OCI-LY3 (cell line): Measurements from ENCODE around the gene TRIM34.

ENCODE experiments used
- H2AFZ ChIP-seq: fragments of 200-600, 300-600 bp; shearing (Covaris generic); 2 replicates; pipeline ENCODE4 v1.6.0; 2014; ENCODE audit warnings: antibody characterized with exemption, low read depth, low read length
- H3K27ac ChIP-seq: fragments of 200-600, 300-600 bp; sonication (generic); 2 replicates; pipeline ENCODE4 v1.5.1; 2014; ENCODE audit warnings: mild to moderate bottlenecking, low read length, moderate library complexity, mixed read lengths
- H3K27me3 ChIP-seq: fragments of 200-600, 300-600 bp; sonication (generic); 2 replicates; pipeline ENCODE4 v1.6.1; 2014; ENCODE audit warnings: low read depth, low read length, mixed read lengths
- H3K36me3 ChIP-seq: fragments of 200-600, 300-600 bp; sonication (generic); replicated peaks from 2 replicates; pipeline ENCODE3; 2014; ENCODE audit warnings: low read depth, low read length, mixed read lengths
- H3K4me1 ChIP-seq: fragments of 300-600, 200-600 bp; sonication (generic); 2 replicates; pipeline ENCODE4 v1.6.1; 2014; ENCODE audit warnings: low read length, mixed read lengths
- H3K4me2 ChIP-seq: fragments of 200-600, 300-600 bp; sonication (generic); 2 replicates; pipeline ENCODE4 v1.6.1; 2014; ENCODE audit warnings: low read length, mixed read lengths
- H3K4me3 ChIP-seq: fragments of 300-600, 200-600 bp; sonication (generic); 2 replicates; pipeline ENCODE4 v1.5.1; 2014; ENCODE audit warnings: antibody characterized with exemption, mild to moderate bottlenecking, low read length, moderate library complexity
- H3K79me2 ChIP-seq: fragments of 300-600, 200-600 bp; shearing (Covaris generic); 2 replicates; pipeline ENCODE4 v1.6.1; 2014; ENCODE audit warnings: mild to moderate bottlenecking, low read length, mixed read lengths
- H3K9ac ChIP-seq: fragments of 300-600, 200-600 bp; shearing (Covaris generic); 2 replicates; pipeline ENCODE4 v1.6.0; 2014; ENCODE audit warnings: mild to moderate bottlenecking, low read length, moderate library complexity
- H3K9me3 ChIP-seq: fragments of 200-600, 300-600 bp; shearing (Covaris generic); 2 replicates; pipeline ENCODE4 v1.6.1; 2014; ENCODE audit warnings: low read length, mixed read lengths; ENCODE audit not compliant: insufficient read depth
- H4K20me1 ChIP-seq: fragments of 200-600, 300-600 bp; sonication (generic); 2 replicates; pipeline ENCODE4 v1.6.1; 2016; ENCODE audit warnings: low read length, mixed read lengths; ENCODE audit not compliant: insufficient read depth
- CTCF ChIP-seq: fragments of 200-600, 300-600 bp; sonication (generic); IDR thresholded peaks from 2 replicates; pipeline ENCODE4 v1.5.1; 2014; ENCODE audit warnings: antibody characterized with exemption, low read length, low read depth
- EZH2phosphoT487 ChIP-seq: fragments of 200-600 bp; shearing (Covaris generic); IDR thresholded peaks from 2 replicates; pipeline ENCODE4 v1.6.1; 2018; ENCODE audit warnings: antibody characterized with exemption, mixed run types, low read depth

TRIM34 gene

GRCh38 chr11:5663511-5663910 is 38.7 kb downstream of the TRIM34 start:
- Histone ChIP-seq H4K20me1 (no peaks in the 10 kb centered on the region), H3K27ac (no peak overlapping the region), H3K79me2 (no peaks in the 10 kb centered on the region), H2AFZ (no peak overlapping the region), H3K9me3 (no peaks in the 10 kb centered on the region), H3K4me1 (no peaks in the 10 kb centered on the region), H3K36me3 (no peaks in the 10 kb centered on the region), H3K4me3 (no peak overlapping the region), H3K4me2 (no peak overlapping the region), H3K27me3 (no peaks in the 10 kb centered on the region), H3K9ac (no peak overlapping the region)
- no peak for TF ChIP-seq CTCF
- no peak for TF ChIP-seq EZH2phosphoT487

GRCh38 chr11:5665051-5665570 is 40.3 kb downstream of the TRIM34 start:
- Histone ChIP-seq H2AFZ (no peak overlapping the region), H3K27ac (no peak overlapping the region), H3K36me3 (peaks cover 4% of the 10 kb centered on the region), H3K9ac (no peak overlapping the region), H4K20me1 (no peaks in the 10 kb centered on the region), H3K79me2 (no peaks in the 10 kb centered on the region), H3K9me3 (no peaks in the 10 kb centered on the region), H3K27me3 (no peaks in the 10 kb centered on the region), H3K4me2 (no peak overlapping the region), H3K4me3 (no peak overlapping the region), H3K4me1 (no peaks in the 10 kb centered on the region)
- no peak for TF ChIP-seq CTCF
- no peak for TF ChIP-seq EZH2phosphoT487

- Histone ChIP-seq H3K4me3 (no peak overlapping the region), H3K27me3 (no peaks in the 10 kb centered on the region), H3K4me2 (no peak overlapping the region), H3K27ac (no peak overlapping the region), H2AFZ (no peak overlapping the region), H3K36me3 (peaks cover 4% of the 10 kb centered on the region), H3K79me2 (no peaks in the 10 kb centered on the region), H3K9me3 (no peaks in the 10 kb centered on the region), H4K20me1 (no peaks in the 10 kb centered on the region), H3K9ac (no peak overlapping the region), H3K4me1 (no peaks in the 10 kb centered on the region)
- TF ChIP-seq CTCF (no peak), EZH2phosphoT487 (no peak)
Measured at GRCh38 chr11:5665746-5666401, 41.1 kb downstream of the TRIM34 start.

- H4K20me1 ChIP-seq, result no peaks in the 10 kb centered on the region
- no peaks in the 10 kb centered on the region for H3K4me1 ChIP-seq
- no peak overlapping the region for H3K9ac ChIP-seq
- no peak overlapping the region for H3K4me2 ChIP-seq
- H3K36me3 ChIP-seq, result peaks cover 4% of the 10 kb centered on the region
- no peaks in the 10 kb centered on the region for H3K9me3 ChIP-seq
- H3K79me2 ChIP-seq, result no peaks in the 10 kb centered on the region
- H3K4me3 ChIP-seq, result no peak overlapping the region
- H2AFZ ChIP-seq, result no peak overlapping the region
- no peaks in the 10 kb centered on the region for H3K27me3 ChIP-seq
- TF ChIP-seq EZH2phosphoT487 (no peak), CTCF (no peak)
- no peak overlapping the region for H3K27ac ChIP-seq
Measured at GRCh38 chr11:5666402-5666793, 41.6 kb downstream of the TRIM34 start.
